GM04503 (cell line): ENCODE data around the gene ZFR2.

Experiments used
- DNase-seq: peaks from one replicate; pipeline ENCODE4 v3.0.0-alpha.2; 2012; ENCODE audit warnings: low read depth

Gene ZFR2

DNA sequence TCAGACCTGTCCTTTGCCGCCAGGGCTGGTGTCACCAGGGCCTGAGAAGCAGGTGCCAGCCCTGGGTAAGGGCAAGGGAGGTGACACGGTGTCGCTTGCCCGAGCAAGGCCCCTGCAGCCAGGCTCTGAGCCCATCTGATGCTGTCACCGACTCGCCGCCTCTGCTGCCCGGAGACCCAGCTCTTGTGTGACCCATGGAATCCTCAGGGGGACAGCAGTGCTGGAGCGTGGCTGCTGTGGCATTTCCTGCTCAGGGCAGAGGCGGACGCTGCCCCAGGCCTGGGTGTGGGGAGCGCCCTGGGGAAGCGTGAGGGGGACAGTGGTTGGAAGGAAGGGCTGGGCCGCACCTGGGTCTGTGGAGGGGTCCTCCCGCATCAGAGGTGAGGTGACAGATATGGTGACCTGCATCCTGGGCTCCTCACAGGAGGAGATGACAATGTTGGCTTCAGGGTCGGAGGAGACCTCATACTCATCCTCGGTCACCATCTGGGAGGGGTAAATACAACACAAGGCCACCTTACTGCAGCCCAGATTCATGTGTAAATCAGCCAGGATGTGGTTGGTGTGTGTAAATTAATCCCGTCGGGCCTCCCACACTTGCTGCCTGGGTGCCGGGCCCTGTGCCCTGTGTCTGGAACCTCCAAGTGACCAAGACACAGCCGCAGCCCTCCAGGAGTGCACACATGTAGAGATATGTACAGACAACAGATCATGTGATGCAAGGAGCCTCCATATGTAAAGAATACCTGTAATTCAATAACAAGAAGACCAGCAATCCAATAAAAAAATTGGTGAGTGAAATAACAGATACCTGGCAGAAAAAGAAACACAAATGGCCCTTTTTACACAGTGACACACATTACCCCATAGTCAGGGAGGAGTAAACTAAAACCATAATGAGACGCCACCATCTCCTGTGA lies 55.1 kb downstream of the ZFR2 start:
- no peak for DNase-seq

DNA sequence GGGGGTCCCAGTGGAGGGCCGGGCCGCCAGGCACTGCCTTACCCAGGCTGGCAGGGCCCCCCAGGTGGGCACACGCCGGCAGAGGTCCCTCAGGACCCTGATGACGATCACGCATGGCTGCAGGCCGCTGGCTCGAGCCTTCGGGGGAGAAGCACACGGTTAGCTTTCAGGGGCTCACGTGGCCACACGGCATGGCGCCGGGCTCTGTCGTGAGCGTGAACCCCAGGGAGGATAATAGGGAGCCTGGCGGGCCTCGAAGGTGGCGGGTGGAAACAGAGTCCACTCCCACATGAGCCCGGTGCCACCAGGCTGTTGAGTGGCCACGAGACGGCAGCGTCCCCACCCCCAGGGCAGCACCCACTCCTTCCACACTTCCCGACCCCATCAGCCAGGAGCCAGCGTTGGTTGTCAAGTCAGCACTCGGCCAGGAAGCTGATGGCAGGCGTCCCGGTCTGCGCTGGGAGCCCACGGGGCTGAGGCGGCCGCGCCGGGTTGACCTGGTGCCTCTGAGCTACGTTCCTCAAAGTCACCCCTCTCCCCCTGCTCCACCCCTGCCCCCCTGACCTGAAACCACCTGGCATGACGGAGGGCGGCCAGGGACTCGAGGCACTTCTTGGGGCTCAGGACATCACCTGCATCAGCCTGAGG lies 58.0 kb downstream of the ZFR2 start:
- no peak for DNase-seq

DNA sequence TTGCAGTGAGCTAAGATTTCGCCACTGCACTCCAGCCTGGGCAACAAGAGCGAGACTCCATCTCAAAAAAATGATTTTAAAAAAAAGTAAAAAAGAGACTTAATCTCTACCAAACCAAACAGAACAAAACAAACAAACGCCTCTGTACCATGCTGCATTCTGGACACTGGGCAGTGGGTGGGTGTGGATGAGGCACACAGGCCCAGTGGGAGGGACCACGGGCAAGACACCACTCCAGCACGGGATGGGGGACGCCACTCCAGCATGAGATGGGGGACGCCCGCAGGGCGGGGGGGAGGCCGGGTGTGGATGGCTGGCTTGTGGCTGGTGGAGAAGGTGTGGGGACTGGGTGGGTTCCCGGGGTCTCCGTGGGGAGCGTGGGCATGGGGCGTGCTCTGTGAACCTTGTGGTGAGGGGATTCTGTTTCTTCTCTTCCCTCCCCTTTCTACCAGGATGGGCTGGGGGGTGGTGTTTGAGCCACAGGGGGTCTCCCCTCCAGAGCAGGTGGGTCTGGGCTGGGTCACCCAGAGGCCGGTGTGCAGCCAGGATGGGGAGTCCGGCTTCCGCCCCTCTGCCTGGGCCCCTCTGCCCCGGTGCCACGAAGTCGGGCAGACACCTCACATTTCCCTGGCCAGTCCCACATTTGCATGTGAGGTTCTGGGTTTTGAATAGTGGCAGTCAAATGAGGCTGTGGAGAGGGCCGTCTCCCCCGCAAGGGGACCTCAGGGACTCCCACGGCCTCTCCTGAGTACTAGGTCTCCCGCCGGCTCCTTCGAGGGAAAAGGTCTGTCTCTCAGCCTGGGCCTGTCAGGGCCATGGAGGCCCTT lies 58.7 kb downstream of the ZFR2 start:
- no peak for DNase-seq

DNA sequence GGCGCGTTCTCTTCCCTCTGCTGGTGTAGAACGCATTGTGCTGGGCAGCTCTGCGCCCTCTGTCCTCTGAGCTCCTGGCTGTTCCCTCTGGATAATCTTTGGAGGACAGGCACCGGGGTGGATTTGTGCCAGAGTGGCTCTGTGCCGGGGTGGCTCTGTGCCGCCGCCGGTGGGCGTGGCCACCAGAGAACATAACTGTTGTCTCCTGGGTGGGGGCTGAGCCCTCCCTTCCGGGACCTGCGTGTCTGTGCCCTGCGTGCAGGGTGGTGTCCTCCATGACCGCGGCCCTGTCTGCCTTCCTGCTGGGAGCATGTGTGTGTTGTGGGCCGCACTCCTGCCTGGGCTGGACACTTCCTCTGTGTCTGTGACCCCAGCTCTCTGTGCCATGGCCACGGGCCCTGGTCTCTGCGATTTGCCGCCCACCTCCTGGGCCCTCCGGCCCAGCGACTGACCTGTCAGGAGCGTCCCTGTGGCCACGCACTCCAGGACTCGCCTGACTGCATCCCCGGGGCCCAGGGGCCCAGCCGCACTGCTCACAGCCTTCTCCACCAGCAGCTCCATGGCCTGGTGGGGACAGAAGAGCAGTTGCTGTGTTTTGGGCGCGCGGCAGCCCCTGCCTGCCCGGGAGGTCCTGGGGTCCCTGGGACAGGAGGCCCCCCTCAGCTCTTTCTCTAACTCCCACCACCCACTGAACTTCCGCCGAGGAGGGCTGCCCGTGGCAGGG lies 60.3 kb downstream of the ZFR2 start:
- no peak for DNase-seq

DNA sequence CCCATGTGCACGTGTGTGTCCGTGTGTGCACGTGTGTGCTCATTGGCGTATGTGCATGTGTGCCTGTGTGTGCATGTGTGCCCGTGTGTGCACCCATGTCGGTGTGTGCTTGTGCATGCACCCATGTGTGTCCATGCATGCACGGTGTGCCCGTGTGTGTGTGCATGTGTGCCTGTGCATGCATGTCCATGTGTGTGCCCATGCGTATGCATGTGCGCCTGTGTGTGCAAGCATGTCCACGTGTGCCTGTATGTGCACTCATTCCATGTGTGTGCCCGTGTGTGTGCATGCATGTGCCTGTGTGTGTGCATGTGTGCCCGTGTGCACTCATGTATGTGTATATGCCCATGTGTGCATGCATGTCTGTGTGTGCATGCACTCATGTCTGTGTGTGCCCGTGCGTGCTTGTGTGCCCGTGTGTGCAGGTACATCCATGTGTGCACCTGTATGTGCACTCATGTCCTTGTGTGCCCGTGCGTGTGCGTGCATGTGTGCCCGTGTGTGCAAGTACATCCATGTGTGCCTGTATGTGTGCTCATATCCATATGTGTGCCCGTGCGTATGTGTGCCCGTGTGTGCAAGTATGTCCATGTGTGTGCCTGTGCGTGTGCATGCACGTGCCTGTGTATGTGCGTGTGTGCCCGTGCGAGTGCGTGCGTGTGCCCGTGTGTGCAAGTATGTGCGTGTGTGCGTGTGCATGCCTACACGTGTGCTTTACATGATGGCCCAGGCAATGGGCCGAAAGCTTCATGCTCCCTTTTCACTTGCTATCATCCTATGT lies 61.1 kb downstream of the ZFR2 start:
- no peak for DNase-seq

DNA sequence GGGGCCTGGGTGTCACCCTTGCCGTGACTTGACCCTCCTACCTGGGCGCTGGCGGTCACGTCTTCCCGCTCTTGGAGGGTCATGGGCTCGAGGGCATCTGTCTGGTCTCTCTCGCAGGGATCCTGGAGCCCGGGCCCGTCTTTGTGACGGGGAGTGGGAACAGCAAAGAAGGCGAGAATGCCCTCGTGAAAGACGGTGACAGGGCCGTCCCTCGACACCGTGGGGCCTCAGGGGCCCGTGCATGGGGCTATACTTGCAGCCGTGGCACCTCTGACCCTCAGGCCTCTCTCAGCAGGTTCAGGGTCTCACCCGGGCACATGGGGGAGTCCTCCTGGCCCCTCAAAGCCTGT lies 61.7 kb downstream of the ZFR2 start:
- DNase-seq, result no peak

DNA sequence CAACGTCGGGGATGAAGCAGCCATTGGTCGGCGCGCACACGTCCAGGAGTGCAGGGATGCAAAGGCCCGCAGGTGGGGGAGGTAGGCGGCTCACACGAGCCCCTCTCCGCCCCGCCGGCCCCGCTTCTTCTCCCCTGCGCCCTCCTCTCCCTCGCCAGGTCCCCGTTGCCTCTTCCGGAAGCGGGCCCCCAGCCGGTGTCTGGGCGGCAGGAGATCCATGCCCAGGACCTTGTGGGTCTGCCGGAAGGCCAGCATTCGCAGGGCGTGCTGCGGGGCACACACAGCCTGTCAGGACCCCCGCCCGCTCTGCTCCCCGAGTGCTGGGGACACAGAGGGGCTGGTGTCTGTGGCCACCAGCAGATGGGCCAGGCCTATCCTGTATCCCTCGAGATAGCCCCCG lies 63.0 kb downstream of the ZFR2 start:
- DNase-seq, result no peak

DNA sequence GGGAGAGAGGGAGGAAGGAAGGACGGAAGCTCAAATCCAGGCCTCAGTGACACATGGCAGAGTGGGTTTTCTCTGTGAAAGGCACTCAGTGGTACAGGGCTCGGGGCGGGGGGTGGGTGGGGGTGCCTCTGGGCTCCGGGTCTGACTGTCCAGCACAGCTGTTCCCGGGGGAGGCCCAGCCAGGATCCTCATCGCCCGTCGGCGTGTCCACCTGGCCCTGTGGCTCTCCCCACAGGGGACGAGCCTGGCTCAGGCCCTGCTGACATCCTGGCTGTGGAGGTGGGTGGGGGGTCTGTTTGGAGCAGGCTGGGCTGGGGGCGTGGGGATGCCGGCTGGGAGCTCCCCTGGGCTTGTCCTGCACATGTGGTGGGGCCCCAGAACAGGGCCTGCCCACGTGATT lies 64.4 kb downstream of the ZFR2 start:
- no peak for DNase-seq

DNA sequence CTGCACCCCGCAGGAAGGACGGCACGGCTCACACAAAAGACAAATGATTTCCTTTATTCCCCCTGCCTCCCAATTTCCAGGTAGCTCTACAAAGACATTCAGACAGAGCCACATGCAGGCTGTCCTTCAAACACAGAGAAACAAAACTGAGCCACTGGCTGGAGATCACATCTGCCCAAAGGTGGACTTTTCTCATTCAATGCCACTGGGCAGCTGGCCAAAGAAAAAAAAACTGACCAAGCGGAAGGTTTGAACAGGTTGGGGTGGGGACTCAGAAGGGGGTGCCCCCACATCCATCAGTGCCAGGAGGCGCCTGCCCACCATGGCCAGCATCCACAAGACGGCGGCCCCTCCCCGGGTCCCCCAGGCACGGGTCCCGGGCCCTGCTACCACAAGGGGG lies 64.9 kb downstream of the ZFR2 start:
- DNase-seq, result no peak

DNA sequence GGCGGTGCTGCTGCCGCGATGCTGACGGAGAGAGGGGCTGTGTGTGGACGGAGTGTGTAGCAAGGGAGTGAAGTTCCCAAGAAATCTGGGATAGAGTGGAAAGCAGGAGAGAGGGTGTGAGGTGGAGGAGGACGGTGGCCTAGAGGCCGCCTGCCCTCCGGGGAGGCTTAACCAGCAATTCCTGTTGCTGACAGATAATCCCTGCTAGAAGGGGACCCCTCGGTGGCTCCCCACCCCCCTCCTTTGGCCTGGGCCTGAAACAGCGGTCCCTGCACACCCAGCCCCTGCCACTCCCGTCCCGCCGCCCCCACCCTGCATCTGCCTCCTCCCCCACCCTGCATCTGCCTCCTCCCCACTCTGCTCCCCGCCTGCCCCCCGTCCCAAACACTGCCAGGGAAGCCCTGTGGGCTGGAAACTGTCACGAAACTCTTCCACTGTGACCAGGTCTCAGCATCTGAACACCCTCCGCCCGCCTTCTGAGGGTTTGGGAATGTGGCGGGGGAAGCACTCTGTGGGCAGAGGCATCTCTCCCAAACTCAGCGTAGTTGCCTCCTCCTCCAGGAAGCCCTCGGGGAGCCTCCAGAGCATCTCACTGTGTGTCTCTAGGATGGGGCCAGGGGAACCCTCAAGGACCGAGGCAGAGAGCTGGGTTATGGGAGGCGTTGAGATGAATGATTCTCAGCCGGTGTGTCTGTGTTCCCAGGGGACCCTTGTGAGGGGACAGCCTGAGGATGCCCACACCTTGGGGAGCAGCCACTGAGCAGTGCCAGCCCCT lies 65.5 kb downstream of the ZFR2 start:
- DNase-seq, result no peak

DNA sequence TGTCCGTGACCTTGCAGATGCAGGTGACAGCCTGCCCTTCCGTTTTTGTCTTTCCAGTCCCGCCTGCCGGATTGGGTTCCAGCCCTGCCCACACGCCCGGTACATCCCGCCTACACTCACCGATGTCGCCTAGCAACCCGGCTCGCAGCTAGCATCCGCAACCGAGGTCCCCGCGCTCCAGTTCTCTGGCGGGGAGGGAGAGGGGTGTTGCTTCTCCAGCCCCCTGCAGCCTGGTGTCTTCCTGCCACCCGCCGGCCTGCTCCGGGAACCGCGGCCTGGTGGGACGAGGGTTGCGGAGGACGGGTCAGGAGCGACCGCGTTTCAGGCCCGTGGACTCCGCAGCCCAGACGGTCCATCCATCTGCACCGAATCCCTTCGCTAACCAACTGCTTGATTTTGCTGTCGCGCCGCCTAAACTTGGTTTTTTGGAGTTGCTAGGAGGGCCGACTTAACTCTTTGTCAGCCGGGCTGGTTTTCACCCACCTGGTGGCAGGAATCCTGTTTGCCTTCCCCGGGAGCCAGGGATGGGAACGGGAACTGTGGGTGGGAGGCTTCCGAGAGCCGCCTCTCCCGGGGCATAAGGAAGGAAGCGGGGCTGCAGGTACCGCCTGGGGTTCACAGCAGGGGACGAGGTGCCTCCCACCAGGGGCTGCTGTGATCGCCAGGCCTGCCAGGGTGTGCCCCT lies 67.3 kb downstream of the ZFR2 start:
- DNase-seq, result no peak

DNA sequence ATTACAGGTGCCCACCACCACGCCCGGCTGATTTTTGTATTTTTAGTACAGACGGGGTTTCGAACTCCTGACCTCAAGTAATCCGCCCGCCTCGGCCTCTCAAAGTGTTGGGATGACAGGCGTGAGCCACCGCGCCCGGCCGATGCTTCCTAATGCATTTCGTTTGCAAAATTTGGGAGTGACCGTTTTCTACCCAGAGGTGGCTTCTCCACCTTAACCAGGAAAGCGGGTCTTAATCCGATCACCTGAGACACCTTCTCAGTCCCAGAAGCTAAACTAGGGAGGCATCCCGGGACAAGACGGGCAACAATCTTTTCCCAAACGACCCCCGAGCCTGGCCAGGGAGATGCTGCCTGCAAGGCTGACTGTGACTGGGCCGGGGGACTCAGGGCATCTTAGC lies 67.8 kb downstream of the ZFR2 start:
- DNase-seq, result no peak

DNA sequence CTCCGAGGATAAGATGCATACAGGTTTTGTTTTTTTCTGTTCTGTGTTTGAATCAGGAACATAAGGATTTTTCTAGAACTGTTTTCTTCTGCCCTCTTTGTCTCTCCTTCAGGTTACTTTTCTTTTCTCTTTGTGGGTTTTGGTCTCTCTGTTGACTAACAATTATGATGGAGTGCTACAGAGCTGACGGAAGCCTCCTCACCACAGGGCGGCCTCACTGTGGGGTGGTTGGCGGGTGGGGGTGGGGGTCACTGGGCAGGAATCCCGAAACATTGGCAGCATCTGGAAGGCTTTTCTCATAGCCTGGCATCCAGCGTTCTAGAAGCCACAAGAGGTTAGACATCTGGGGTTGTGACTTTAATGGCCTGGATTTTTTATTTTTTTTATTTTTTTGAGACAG lies 70.7 kb downstream of the ZFR2 start:
- DNase-seq, result no peak

DNA sequence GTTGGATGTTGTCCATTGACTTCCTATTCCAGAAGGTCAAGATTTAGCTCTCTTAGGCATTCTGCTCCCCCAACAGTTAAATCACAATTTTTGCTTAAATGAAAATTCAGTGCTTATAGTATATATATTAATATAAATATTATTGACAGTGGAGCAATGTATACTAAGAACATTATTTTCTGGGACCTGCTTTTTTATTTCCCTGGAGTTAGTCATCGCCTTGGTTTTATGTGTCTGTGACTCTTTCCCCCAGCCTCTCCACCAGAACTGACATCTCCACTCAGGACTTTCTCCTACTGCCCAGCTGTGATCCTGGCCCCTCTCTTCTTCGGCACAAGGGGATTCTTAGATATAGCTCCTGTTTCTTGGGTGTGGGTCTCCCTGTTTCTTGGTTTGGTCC lies 72.5 kb downstream of the ZFR2 start:
- no peak for DNase-seq

DNA sequence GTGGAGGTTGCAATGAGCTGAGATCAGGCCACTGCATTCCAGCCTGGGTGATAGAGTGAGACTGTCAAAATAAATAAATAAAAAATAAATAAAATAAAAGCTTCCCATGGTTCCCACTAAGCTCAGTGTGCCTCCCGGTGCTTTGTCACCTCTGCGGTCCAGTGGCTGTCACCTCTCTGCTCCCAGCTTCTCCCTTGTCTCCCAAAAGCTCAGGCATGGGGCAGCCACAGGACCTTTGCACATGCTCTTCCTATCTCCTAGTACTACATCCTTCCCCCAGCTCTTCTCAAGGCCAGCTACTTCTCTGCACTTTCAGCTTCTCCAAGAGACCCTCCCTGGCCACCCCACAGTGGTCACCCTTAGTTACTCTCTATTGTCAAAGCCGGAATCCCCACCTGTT lies 75.0 kb downstream of the ZFR2 start:
- no peak for DNase-seq

DNA sequence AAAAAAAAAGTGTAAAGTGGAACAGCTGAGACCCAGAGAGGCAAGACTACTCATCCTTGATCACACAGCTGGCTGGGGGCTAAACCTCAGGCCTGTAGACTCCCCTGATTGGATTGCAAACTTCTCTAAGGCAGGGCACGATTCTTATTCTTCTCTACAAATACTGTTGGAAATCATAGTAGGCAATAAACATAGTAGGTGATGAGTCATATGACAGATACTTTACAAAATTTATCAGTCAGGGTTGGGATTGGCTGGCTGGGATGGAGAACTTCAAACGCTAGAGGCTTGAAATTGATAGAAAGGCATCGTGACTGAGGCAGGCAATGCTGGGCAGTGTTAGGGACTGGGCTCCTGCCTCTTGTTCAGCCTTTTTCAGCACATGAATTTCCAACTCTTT lies 76.7 kb downstream of the ZFR2 start:
- no peak for DNase-seq

DNA sequence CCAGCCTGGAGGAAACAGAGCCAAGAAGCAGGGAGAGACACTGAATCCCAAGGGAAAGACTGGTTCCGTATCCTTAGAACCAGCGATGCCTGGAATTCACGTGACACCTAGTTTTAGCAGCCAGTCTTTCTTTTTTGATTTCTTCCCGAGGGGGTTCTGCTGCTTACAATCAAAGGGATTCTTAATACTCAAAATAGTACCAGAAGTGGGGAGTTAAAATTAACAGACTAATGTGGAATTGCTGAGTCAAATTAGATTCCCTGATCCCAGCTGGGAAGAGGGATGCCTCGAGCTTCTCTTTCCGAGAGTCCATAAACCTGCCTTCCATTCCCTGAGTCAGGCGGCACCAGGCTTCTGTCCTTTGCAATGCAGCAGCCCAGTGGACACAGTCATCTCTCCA lies 77.9 kb downstream of the ZFR2 start:
- DNase-seq, result no peak

DNA sequence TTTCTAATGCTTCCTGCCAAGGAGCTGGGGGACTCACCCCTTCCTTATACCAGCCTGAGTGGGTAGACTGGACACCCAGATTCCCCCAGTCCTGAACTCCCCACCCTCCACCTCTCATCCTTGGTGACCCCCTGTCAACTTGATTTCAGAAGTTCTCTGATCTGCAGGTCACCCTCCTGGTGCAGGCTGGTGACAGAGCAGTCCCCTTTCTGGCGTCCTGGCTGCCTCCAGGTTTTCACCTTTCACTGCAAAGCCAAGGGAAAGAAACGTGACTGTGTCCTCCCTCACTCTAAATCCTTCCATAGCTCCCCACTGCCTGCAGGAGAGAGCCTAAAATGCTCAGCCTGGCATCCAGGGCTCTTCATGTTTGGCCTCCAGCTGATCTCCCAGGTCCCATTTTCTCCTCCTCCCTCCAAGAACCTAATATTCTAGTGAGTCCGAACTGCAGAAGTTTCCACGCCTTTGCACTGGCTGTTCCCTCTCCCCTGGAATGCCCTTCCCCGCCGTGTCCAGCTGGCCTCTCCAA lies 78.6 kb downstream of the ZFR2 start:
- no peak for DNase-seq

DNA sequence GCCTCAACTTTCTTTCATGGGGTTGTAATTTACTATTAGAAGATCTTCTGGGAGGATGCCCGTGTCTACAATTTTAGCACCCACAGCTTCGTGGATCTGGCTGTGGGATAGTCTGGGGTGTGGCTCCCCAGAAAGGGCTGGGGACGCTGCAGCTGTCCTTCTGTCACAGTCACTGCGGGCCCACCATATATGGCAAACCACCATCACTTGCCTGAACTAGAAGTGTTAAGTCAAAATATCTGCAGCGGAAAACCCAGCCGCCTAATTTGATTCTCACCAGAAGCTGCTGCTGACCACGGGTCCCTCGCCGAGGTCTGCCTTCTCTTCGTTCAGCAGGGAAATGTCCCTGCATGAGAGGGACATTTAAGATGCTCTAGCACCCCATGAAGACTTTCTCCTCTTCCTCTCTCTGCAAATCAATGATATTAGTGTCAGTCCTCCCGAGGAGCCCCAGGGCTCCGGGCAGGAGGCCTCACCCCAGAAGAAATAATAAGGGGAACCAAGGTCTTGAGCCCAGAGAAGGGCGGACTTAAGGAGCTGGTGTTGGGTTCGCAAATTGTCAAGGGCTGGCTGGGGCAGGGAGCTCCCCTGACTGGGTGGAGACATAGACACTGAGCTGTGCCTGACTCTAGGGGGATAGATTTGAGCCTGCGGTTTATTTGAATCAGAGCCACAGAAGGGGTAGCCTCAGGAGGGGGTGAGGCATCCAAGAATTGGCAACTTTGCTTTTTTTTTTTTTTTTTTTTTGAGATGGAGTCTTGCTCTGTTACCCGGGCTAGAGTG lies 79.7 kb downstream of the ZFR2 start:
- no peak for DNase-seq
